Measurements from ENCODE around the gene UGCG. TPM values are rescaled to one million over a fixed set of nuclear protein-coding genes. Genes with fewer than 3 reads are reported as not detected.

UGCG gene
- 16.7 and 23.1 TPM in 2 replicates for total RNA-seq (2021)
- percentile 79 among the genes with signal in this experiment for Bru-seq, nascent RNA
- percentile 86 among the genes with signal in this experiment for BruChase-seq, experiment 1, labeled RNA remaining after a 2-hour chase
- BruChase-seq, experiment 2, labeled RNA remaining after a 6-hour chase: percentile 79 among the genes with signal in this experiment
- long read RNA-seq, full-length matches to known transcripts: 24 of 32 reads
- long read RNA-seq, partial matches to known transcripts: 4 of 32 reads
- long read RNA-seq, other reads (novel, unspliced or antisense): 4 of 32 reads

- no peaks in the 10 kb centered on the region for H3K27me3 ChIP-seq (replicated peaks; ENCODE audit: insufficient read depth, low read depth, low read length, poor library complexity)
- H3K36me3 ChIP-seq (ENCODE audit: insufficient read depth, low read length, poor library complexity, severe bottlenecking): no peaks in the 10 kb centered on the region
- CTCF ChIA-PET: interaction anchor here (0.7 kb wide), 1 partner anchor 178 kb away, joined by 12 read pairs; no protein-coding TSS in a partner anchor
- H3K4me1 ChIP-seq (ENCODE audit: insufficient read depth, low read length, poor library complexity, severe bottlenecking): peaks cover 20% of the 10 kb centered on the region
- peak within 1 kb of the TSS; percentile 84 for H3K27ac ChIP-seq (ENCODE audit: low read depth, low read length, poor library complexity, severe bottlenecking)
- TF ChIP-seq, protein P1, sequence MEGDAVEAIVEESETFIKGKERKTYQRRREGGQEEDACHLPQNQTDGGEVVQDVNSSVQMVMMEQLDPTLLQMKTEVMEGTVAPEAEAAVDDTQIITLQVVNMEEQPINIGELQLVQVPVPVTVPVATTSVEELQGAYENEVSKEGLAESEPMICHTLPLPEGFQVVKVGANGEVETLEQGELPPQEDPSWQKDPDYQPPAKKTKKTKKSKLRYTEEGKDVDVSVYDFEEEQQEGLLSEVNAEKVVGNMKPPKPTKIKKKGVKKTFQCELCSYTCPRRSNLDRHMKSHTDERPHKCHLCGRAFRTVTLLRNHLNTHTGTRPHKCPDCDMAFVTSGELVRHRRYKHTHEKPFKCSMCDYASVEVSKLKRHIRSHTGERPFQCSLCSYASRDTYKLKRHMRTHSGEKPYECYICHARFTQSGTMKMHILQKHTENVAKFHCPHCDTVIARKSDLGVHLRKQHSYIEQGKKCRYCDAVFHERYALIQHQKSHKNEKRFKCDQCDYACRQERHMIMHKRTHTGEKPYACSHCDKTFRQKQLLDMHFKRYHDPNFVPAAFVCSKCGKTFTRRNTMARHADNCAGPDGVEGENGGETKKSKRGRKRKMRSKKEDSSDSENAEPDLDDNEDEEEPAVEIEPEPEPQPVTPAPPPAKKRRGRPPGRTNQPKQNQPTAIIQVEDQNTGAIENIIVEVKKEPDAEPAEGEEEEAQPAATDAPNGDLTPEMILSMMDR (conservative IDR thresholded peaks at IDR 0.05; ENCODE audit: low read depth, low read length): no peak
- no peak for TF ChIP-seq EZH2 (IDR thresholded peaks at IDR 0.05; ENCODE audit: borderline replicate concordance, low read depth, low read length, poor library complexity, severe bottlenecking)
- intact Hi-C loops (cut with micrococcal nuclease; ENCODE audit: unreplicated experiment): loop anchor here (2.0 to 10.0 kb wide), 2 partner anchors 131 to 179 kb away; no protein-coding TSS in a partner anchor
- DNase-seq (ENCODE audit: low spot score): peak; percentile 92
- H3K9me3 ChIP-seq (ENCODE audit: low read depth, low read length, poor library complexity, severe bottlenecking): no peaks in the 10 kb centered on the region
- H3K4me3 ChIP-seq (ENCODE audit: low read depth, low read length, poor library complexity, severe bottlenecking): peak within 1 kb of the TSS; percentile 96
- POLR2A ChIA-PET (ENCODE audit: low non-redundant PET): no interaction called here
- BruUV-seq (replicated peaks): no TSS peak
Measured at GRCh38 chr9:111895996-111896941, at the start of gene UGCG. Gene UGCG (plus strand): TSS chr9:111896814. CDS start chr9:111897216, 402 bp downstream.

- no peaks in the 10 kb centered on the region for H3K27me3 ChIP-seq (replicated peaks; ENCODE audit: insufficient read depth, low read depth, low read length, poor library complexity)
- no peak overlapping the region for H3K4me3 ChIP-seq (ENCODE audit: low read depth, low read length, poor library complexity, severe bottlenecking)
- POLR2A ChIA-PET (ENCODE audit: low non-redundant PET): no interaction called here
- DNase-seq (ENCODE audit: low spot score): peak; percentile 38
- intact Hi-C loops (cut with micrococcal nuclease; ENCODE audit: unreplicated experiment): no loop called here
- no peak overlapping the region for H3K27ac ChIP-seq (ENCODE audit: low read depth, low read length, poor library complexity, severe bottlenecking)
- CTCF ChIA-PET: no interaction called here
- H3K4me1 ChIP-seq (ENCODE audit: insufficient read depth, low read length, poor library complexity, severe bottlenecking): peaks cover 19% of the 10 kb centered on the region
- no peaks in the 10 kb centered on the region for H3K36me3 ChIP-seq (ENCODE audit: insufficient read depth, low read length, poor library complexity, severe bottlenecking)
- TF ChIP-seq EZH2 (IDR thresholded peaks at IDR 0.05; ENCODE audit: borderline replicate concordance, low read depth, low read length, poor library complexity, severe bottlenecking): no peak
- TF ChIP-seq, protein P1 (conservative IDR thresholded peaks at IDR 0.05; ENCODE audit: low read depth, low read length): no peak
- no TSS peak for BruUV-seq (replicated peaks)
- no peaks in the 10 kb centered on the region for H3K9me3 ChIP-seq (ENCODE audit: low read depth, low read length, poor library complexity, severe bottlenecking)
Measured at GRCh38 chr9:111851553-111851952, 45.1 kb upstream of the UGCG start.

GRCh38 chr9:111852291-111852690, 44.3 kb upstream of the UGCG start:
- Histone ChIP-seq H3K9me3 (ENCODE audit: low read depth, low read length, poor library complexity, severe bottlenecking) (no peaks in the 10 kb centered on the region), H3K36me3 (ENCODE audit: insufficient read depth, low read length, poor library complexity, severe bottlenecking) (no peaks in the 10 kb centered on the region), H3K27me3 (replicated peaks; ENCODE audit: insufficient read depth, low read depth, low read length, poor library complexity) (no peaks in the 10 kb centered on the region), H3K4me1 (ENCODE audit: insufficient read depth, low read length, poor library complexity, severe bottlenecking) (peaks cover 19% of the 10 kb centered on the region), H3K27ac (ENCODE audit: low read depth, low read length, poor library complexity, severe bottlenecking) (no peak overlapping the region), H3K4me3 (ENCODE audit: low read depth, low read length, poor library complexity, severe bottlenecking) (no peak overlapping the region)
- ChIA-PET CTCF (no interaction called here), POLR2A (ENCODE audit: low non-redundant PET) (no interaction called here)
- DNase-seq (ENCODE audit: low spot score): no peak
- TF ChIP-seq, protein P1 (conservative IDR thresholded peaks at IDR 0.05; ENCODE audit: low read depth, low read length): no peak
- TF ChIP-seq EZH2 (IDR thresholded peaks at IDR 0.05; ENCODE audit: borderline replicate concordance, low read depth, low read length, poor library complexity, severe bottlenecking): no peak
- no TSS peak for BruUV-seq (replicated peaks)
- intact Hi-C loops (cut with micrococcal nuclease; ENCODE audit: unreplicated experiment): no loop called here

All from A673 (cell line).